Dermis blood vessel endothelial cell (primary cell): ENCODE results near the gene SMC1A. TPM values are rescaled to one million over a fixed set of nuclear protein-coding genes. Genes with fewer than 3 reads are reported as not detected.

Source experiments
- DNase-seq: peaks from one replicate; pipeline ENCODE4 v3.0.0; 2010
- total RNA-seq: library from RNA; depleted of rRNA; stranded (reverse); fragments of >200 nt; gene quantifications from 2 replicates; pipeline ENCODE4 v1.2.3, GENCODE V29; 2014

The SMC1A gene
- total RNA-seq, 1 donor from 2014 or later: 16.5 TPM

DNA sequence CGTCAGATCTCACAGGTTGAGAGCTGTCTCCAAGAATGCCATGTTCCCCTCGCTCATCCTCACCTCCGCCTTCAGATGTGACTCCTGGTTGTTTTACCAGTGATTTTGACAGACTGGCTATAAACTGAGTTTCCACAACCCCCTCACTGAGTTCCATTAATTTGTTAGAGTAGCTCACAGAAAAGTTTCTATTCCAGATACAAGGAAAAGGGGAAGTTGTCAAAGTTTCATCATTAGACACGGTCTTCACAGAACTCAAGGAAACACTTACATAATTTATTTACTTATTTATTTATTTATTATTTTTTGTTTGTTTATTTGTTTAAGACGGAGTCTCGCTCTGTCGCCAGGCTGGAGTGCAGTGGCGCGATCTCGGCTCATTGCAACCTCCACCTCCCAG lies 85.4 kb downstream of the SMC1A start:
- no peak for DNase-seq

- DNase-seq: no peak
Observed at GRCh38 chrX:53333853-53334252, 88.6 kb downstream of the SMC1A start.

GRCh38 chrX:53332204-53332603 lies 90.2 kb downstream of the SMC1A start:
- no peak for DNase-seq

DNA sequence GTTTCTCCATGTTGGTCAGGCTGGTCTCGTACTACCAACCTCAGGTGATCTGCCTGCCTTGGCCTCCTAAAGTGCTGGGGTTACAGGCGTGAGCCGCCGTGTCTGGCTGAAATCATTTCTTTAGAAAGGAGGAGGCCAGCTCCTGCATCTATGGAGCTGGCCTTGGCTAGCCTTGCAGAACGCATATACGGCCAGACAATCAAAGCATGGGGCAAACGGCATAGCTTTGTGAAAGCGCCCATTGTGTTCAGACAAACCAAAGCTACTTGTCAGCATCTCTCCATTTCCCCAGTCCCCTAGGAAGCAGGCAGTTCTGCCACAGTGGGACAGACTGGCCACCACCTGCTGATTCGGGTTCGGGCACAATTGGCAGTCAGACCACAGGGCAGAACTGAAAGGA lies 92.1 kb downstream of the SMC1A start:
- no peak for DNase-seq

DNA sequence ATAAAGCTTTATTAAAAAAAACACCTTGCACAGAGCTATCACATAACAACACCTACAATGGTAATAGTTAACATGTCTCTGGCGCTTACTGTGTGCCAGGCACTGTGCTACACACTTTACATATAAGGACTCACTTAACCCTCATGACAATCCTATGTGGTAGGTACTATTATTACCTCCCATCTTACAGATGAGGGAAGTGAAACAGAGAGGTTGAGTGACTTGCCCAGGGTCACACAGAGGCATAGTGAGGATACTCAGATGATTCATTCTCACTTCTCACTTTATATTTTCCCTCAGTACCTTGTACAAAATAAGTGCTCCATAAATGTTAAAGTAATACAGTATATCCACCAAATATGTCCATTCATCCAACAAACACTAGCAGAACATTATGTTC lies 97.7 kb downstream of the SMC1A start:
- no peak for DNase-seq

Other genes starting within 250 kb of the SMC1A start
- 122 and 175 TPM in 2 replicates for gene KDM5C, start 197.4 kb downstream of the SMC1A start, total RNA-seq
- gene IQSEC2, start 141.1 kb downstream of the SMC1A start, total RNA-seq: 1.8 and 3.9 TPM in 2 replicates
- 0.60 and 1.0 TPM in 2 replicates for gene RIBC1, start 219 bp upstream of the SMC1A start, total RNA-seq
- 79.3 and 83.7 TPM in 2 replicates for gene HSD17B10, start 11.7 kb upstream of the SMC1A start, total RNA-seq